MM.1S (cell line): Measurements from ENCODE around the gene OR9A4.

Experiments used
- DNase-seq: peaks from one replicate; pipeline ENCODE4 v3.0.0-alpha.2; 2015
- H2AFZ ChIP-seq: fragments of 300-600 bp; sonication (generic); 2 replicates; pipeline ENCODE4 v1.6.0; 2016; ENCODE audit warnings: antibody characterized with exemption, low read length
- H3F3A ChIP-seq: fragments of 300-600 bp; sonication (generic); 2 replicates; pipeline ENCODE4 v1.6.1; 2016; ENCODE audit warnings: mild to moderate bottlenecking, antibody characterized with exemption, low read length, moderate library complexity, mixed read lengths; ENCODE audit not compliant: insufficient read depth
- H3K27ac ChIP-seq: fragments of 300-600 bp; sonication (generic); 2 replicates; pipeline ENCODE4 v1.5.1; 2016; ENCODE audit warnings: mild to moderate bottlenecking, low read length
- H3K27me3 ChIP-seq: fragments of 300-600 bp; sonication (generic); replicated peaks from 2 replicates; pipeline ENCODE4 v1.6.0; 2016; ENCODE audit warnings: low read length; ENCODE audit not compliant: insufficient read depth
- H3K36me3 ChIP-seq: fragments of 300-600 bp; sonication (generic); replicated peaks from 2 replicates; pipeline ENCODE4 v1.6.1; 2016; ENCODE audit warnings: mild to moderate bottlenecking, low read length, mixed read lengths; ENCODE audit not compliant: insufficient read depth
- H3K4me1 ChIP-seq: fragments of 300-600 bp; sonication (generic); 2 replicates; pipeline ENCODE4 v1.6.1; 2016; ENCODE audit warnings: low read length, mixed read lengths
- H3K4me2 ChIP-seq: fragments of 300-600 bp; sonication (generic); 2 replicates; pipeline ENCODE4 v1.6.0; 2016; ENCODE audit warnings: low read depth, low read length
- H3K4me3 ChIP-seq: fragments of 300-600 bp; sonication (generic); 2 replicates; pipeline ENCODE4 v1.5.1; 2016; ENCODE audit warnings: low read length, mixed read lengths
- H3K79me2 ChIP-seq: fragments of 300-600 bp; sonication (generic); 2 replicates; pipeline ENCODE4 v1.6.1; 2016; ENCODE audit warnings: mixed run types, low read length, mixed read lengths
- H3K9ac ChIP-seq: fragments of 300-600 bp; sonication (generic); 2 replicates; pipeline ENCODE4 v1.6.1; 2016; ENCODE audit warnings: low read length, mixed read lengths
- H3K9me2 ChIP-seq: fragments of 300-600 bp; sonication (generic); replicated peaks from 2 replicates; pipeline ENCODE4 v1.6.1; 2016; ENCODE audit warnings: mild to moderate bottlenecking, low read length, mixed read lengths; ENCODE audit not compliant: insufficient read depth
- H3K9me3 ChIP-seq: fragments of 300-600 bp; sonication (generic); replicated peaks from 2 replicates; pipeline ENCODE4 v1.6.1; 2016; ENCODE audit warnings: mild to moderate bottlenecking, low read length, mixed read lengths; ENCODE audit not compliant: insufficient read depth
- H4K20me1 ChIP-seq: fragments of 300-600 bp; sonication (generic); 2 replicates; pipeline ENCODE4 v1.6.1; 2016; ENCODE audit warnings: mild to moderate bottlenecking, low read length, moderate library complexity, mixed read lengths; ENCODE audit not compliant: insufficient read depth
- EZH2 ChIP-seq: fragments of 300-600 bp; sonication (generic); optimal IDR thresholded peaks from 2 replicates; pipeline ENCODE3; 2017; ENCODE audit warnings: low read depth, mild to moderate bottlenecking, antibody characterized with exemption, low read length, mixed read lengths
- EZH2phosphoT487 ChIP-seq: fragments of 300-600 bp; sonication (generic); IDR thresholded peaks from 2 replicates; pipeline ENCODE4 v1.6.1; 2018; ENCODE audit warnings: antibody characterized with exemption, low read length
- TF ChIP-seq, protein P1 (sequence below): fragments of 300-600 bp; sonication (generic); IDR thresholded peaks from 2 replicates; pipeline ENCODE4 v1.5.1; 2016; ENCODE audit warnings: antibody characterized with exemption, low read length, mixed read lengths

Gene OR9A4

DNA sequence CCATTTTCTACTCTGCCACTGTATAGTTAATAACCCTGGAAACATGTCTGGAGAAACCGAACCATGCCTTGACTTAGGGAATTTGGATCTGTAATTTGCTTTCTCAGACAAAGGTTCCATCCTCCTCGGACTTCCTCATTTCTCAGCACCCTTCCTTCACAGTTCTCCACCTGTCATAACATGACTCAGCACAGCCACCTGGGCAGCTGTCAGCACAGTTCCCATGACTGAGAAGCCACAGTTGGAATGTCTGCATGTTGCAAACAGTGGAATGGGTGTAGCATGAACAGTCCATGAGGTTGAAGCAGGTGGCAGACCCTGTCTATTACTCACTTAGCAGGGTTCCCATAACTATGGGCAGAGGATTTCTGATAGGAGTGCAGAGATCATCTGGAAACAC, 634 bp upstream of the OR9A4 start:
- H2AFZ ChIP-seq, result no peak overlapping the region
- no peak overlapping the region for H3K9ac ChIP-seq
- H3K36me3 ChIP-seq, result no peaks in the 10 kb centered on the region
- H4K20me1 ChIP-seq, result no peaks in the 10 kb centered on the region
- no peaks in the 10 kb centered on the region for H3K9me3 ChIP-seq
- no peak overlapping the region for H3K4me2 ChIP-seq
- TF ChIP-seq EZH2phosphoT487 (no peak), EZH2 (no peak)
- TF ChIP-seq, protein P1, sequence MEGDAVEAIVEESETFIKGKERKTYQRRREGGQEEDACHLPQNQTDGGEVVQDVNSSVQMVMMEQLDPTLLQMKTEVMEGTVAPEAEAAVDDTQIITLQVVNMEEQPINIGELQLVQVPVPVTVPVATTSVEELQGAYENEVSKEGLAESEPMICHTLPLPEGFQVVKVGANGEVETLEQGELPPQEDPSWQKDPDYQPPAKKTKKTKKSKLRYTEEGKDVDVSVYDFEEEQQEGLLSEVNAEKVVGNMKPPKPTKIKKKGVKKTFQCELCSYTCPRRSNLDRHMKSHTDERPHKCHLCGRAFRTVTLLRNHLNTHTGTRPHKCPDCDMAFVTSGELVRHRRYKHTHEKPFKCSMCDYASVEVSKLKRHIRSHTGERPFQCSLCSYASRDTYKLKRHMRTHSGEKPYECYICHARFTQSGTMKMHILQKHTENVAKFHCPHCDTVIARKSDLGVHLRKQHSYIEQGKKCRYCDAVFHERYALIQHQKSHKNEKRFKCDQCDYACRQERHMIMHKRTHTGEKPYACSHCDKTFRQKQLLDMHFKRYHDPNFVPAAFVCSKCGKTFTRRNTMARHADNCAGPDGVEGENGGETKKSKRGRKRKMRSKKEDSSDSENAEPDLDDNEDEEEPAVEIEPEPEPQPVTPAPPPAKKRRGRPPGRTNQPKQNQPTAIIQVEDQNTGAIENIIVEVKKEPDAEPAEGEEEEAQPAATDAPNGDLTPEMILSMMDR, result no peak
- H3K4me3 ChIP-seq, result no peak overlapping the region
- H3K4me1 ChIP-seq, result peaks cover 14% of the 10 kb centered on the region
- H3K9me2 ChIP-seq, result no peaks in the 10 kb centered on the region
- H3K79me2 ChIP-seq, result no peaks in the 10 kb centered on the region
- peak; percentile 54 for DNase-seq
- no peaks in the 10 kb centered on the region for H3K27me3 ChIP-seq
- H3F3A ChIP-seq, result no peaks in the 10 kb centered on the region
- H3K27ac ChIP-seq, result no peak overlapping the region

GRCh38 chr7:141920281-141920680, 4.1 kb downstream of the OR9A4 start:
- no peak overlapping the region for H3K27ac ChIP-seq
- H3K4me1 ChIP-seq, result peaks cover 9% of the 10 kb centered on the region
- H3F3A ChIP-seq, result no peaks in the 10 kb centered on the region
- no peaks in the 10 kb centered on the region for H3K9me2 ChIP-seq
- no peaks in the 10 kb centered on the region for H3K27me3 ChIP-seq
- no peak overlapping the region for H3K4me2 ChIP-seq
- TF ChIP-seq, protein P1, result no peak
- no peak for TF ChIP-seq EZH2
- TF ChIP-seq EZH2phosphoT487, result no peak
- no peak for DNase-seq
- no peak overlapping the region for H3K4me3 ChIP-seq
- H3K79me2 ChIP-seq, result no peaks in the 10 kb centered on the region
- H4K20me1 ChIP-seq, result no peaks in the 10 kb centered on the region
- no peaks in the 10 kb centered on the region for H3K36me3 ChIP-seq
- H3K9ac ChIP-seq, result no peak overlapping the region
- H2AFZ ChIP-seq, result no peak overlapping the region
- H3K9me3 ChIP-seq, result no peaks in the 10 kb centered on the region

DNA sequence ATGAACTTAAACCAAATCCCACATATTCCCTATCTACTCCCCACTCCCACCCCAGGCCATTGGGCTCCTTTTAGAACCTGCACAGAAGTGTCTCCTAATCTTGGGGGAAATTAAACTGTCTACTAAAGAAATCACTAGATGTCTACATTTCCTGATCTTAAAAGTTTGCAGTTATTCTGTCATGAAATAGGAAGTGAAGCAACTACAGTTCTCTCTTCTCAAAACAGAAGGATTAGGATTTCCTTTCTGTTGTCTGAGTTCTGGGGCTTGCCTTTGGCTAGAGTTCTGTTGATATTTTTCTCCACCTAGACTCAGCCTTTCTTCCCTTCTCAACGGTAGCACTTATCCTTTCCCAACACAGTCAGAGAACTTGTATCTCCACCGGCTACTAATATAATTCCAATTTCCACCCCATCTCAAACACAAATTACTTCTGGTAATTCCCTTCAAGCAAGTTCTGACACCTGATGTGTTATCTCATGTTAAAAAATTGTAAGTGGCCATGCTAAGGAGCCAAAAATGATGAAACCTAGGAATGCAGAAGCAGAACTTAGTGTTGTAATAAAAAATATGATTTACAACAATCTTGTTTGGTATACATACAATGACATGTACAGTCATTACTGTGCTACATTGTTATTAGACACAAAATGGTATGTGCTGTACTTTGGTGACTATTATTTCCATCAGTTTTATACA, 12.1 kb downstream of the OR9A4 start:
- H3F3A ChIP-seq, result no peaks in the 10 kb centered on the region
- H3K79me2 ChIP-seq, result no peaks in the 10 kb centered on the region
- H3K9ac ChIP-seq, result no peak overlapping the region
- no peak overlapping the region for H3K4me3 ChIP-seq
- no peaks in the 10 kb centered on the region for H3K9me2 ChIP-seq
- no peak overlapping the region for H3K27ac ChIP-seq
- H3K4me1 ChIP-seq, result no peaks in the 10 kb centered on the region
- TF ChIP-seq, protein P1, result no peak
- no peak for TF ChIP-seq EZH2
- no peak for TF ChIP-seq EZH2phosphoT487
- H3K27me3 ChIP-seq, result no peaks in the 10 kb centered on the region
- no peaks in the 10 kb centered on the region for H3K36me3 ChIP-seq
- H2AFZ ChIP-seq, result no peak overlapping the region
- no peaks in the 10 kb centered on the region for H3K9me3 ChIP-seq
- no peak for DNase-seq
- no peak overlapping the region for H3K4me2 ChIP-seq
- no peaks in the 10 kb centered on the region for H4K20me1 ChIP-seq
